ENCODE results near the gene CCRL2. TPM values are rescaled to one million over a fixed set of nuclear protein-coding genes. Genes with fewer than 3 reads are reported as not detected.

CCRL2 gene
- total RNA-seq, 6 donors from 2014 or later: 4.2 to 25.5 (median 13.7) TPM

- peak overlapping the region in 2 of 4 donors; percentile 45 to 46 for H3K27ac ChIP-seq
- peak in 4 of 6 experiments; percentile 41 to 52 (median 50) for TF ChIP-seq CTCF (IDR thresholded peaks at IDR 0.05)
- peak in 1 of 4 donors; percentile 32 for TF ChIP-seq POLR2A (IDR thresholded peaks at IDR 0.05)
- peak in 1 of 2 donors; percentile 71 for TF ChIP-seq POLR2AphosphoS5 (IDR thresholded peaks at IDR 0.05)
- TF ChIP-seq EP300 (IDR thresholded peaks at IDR 0.05): no peak
- DNase-seq (peak in 1 of 2 donors; percentile 80), ATAC-seq (ENCODE audit: low FRiP score in 2 of 2) (peak; percentile 75 to 87)
- no peaks in the 10 kb centered on the region for H3K9me3 ChIP-seq
- WGBS, 2 donors: 46 to 74% methylated on average over 7 of the region's 7 CpGs
- peaks cover 13 to 35% (median 20%) of the 10 kb centered on the region in 4 donors for H3K4me1 ChIP-seq
- H3K36me3 ChIP-seq: no peaks in the 10 kb centered on the region
- H3K4me3 ChIP-seq: no peak overlapping the region
- no peaks in the 10 kb centered on the region for H3K27me3 ChIP-seq
These were observed 38.5 kb upstream of the CCRL2 start for GRCh38 chr3:46368569-46368968.

GRCh38 chr3:46369151-46369550 is 37.9 kb upstream of the CCRL2 start:
- no peak for DNase-seq
- H3K4me1 ChIP-seq: peaks cover 13 to 35% (median 21%) of the 10 kb centered on the region in 4 donors
- WGBS, 2 donors: 85 to 86% methylated on average over 4 of the region's 4 CpGs
- H3K4me3 ChIP-seq: no peak overlapping the region
- peak overlapping the region; percentile 11 to 51 (median 28) for H3K27ac ChIP-seq
- TF ChIP-seq CTCF (IDR thresholded peaks at IDR 0.05): no peak
- TF ChIP-seq POLR2A (IDR thresholded peaks at IDR 0.05): no peak
- TF ChIP-seq POLR2AphosphoS5 (IDR thresholded peaks at IDR 0.05): no peak
- TF ChIP-seq EP300 (IDR thresholded peaks at IDR 0.05): no peak
- H3K9me3 ChIP-seq: no peaks in the 10 kb centered on the region
- H3K36me3 ChIP-seq: no peaks in the 10 kb centered on the region
- no peaks in the 10 kb centered on the region for H3K27me3 ChIP-seq
- no peak for ATAC-seq (ENCODE audit: low FRiP score in 2 of 2)

- no peaks in the 10 kb centered on the region for H3K36me3 ChIP-seq
- DNase-seq: no peak
- H3K27me3 ChIP-seq: no peaks in the 10 kb centered on the region
- WGBS, 2 donors: 77 to 82% methylated on average over 5 to 6 of the region's 6 CpGs
- peak overlapping the region; percentile 11 to 51 (median 27) for H3K27ac ChIP-seq
- peak overlapping the region in 1 of 4 donors; percentile 12 for H3K4me3 ChIP-seq
- no peak for ATAC-seq (ENCODE audit: low FRiP score in 2 of 2)
- no peaks in the 10 kb centered on the region for H3K9me3 ChIP-seq
- H3K4me1 ChIP-seq: peaks cover 13 to 35% (median 21%) of the 10 kb centered on the region in 4 donors
- TF ChIP-seq CTCF (IDR thresholded peaks at IDR 0.05): no peak
- TF ChIP-seq POLR2AphosphoS5 (IDR thresholded peaks at IDR 0.05): no peak
- no peak for TF ChIP-seq EP300 (IDR thresholded peaks at IDR 0.05)
- TF ChIP-seq POLR2A (IDR thresholded peaks at IDR 0.05): no peak
These were observed 37.4 kb upstream of the CCRL2 start for GRCh38 chr3:46369675-46370132.

GRCh38 chr3:46370839-46371518 is 36.1 kb upstream of the CCRL2 start, which contains the start of gene CCR5:
Gene CCR5 (plus strand): TSS chr3:46370946. CDS start chr3:46372903, 1,957 bp downstream.
- ATAC-seq (ENCODE audit: low FRiP score in 2 of 2): no peak
- no peak for DNase-seq

More at GRCh38 chr3:46370839-46371518, 36.1 kb upstream of the CCRL2 start, which contains the start of gene CCR5:
- peak within 1 kb of the TSS; percentile 11 to 51 (median 27) for H3K27ac ChIP-seq
- H3K4me1 ChIP-seq: peaks cover 13 to 35% (median 23%) of the 10 kb centered on the region in 4 donors
- TF ChIP-seq POLR2A (IDR thresholded peaks at IDR 0.05): peak in 1 of 4 donors; percentile 49
- no peak for TF ChIP-seq CTCF (IDR thresholded peaks at IDR 0.05)
- no peaks in the 10 kb centered on the region for H3K36me3 ChIP-seq
- peak within 1 kb of the TSS in 3 of 4 donors; percentile 6 to 15 (median 12) for H3K4me3 ChIP-seq
- WGBS, 2 donors: 25 to 31% methylated on average over 5 of the region's 5 CpGs
- H3K9me3 ChIP-seq: no peaks in the 10 kb centered on the region
- no peaks in the 10 kb centered on the region for H3K27me3 ChIP-seq

All from upper lobe of left lung (tissue), 6 donors.